ENCODE data around the gene NPBWR2. TPM values are rescaled to one million over a fixed set of nuclear protein-coding genes. Genes with fewer than 3 reads are reported as not detected.
A peak's percentile ranks its signal among the peaks of the same experiment; 100 is the strongest.

NPBWR2 gene
- total and polyA plus RNA-seq, 9 of the 15 experiments (the other 6 are each of a cell fraction or from before 2014, with no cell fraction given) = not detected

- no peak for TF ChIP-seq NR2C2 (CRISPR knock-in tag; IDR thresholded peaks at IDR 0.05)
- no peak for TF ChIP-seq NR2C2 (tag; IDR thresholded peaks at IDR 0.05)
- peak; percentile 51 for TF ChIP-seq VEZF1 (CRISPR knock-in tag; IDR thresholded peaks at IDR 0.05)
- peak; percentile 33 for TF ChIP-seq RBM22 (IDR thresholded peaks at IDR 0.05; ENCODE audit: low read depth, low read length, poor library complexity, severe bottlenecking)
- peak; percentile 86 for TF ChIP-seq CTCFL (IDR thresholded peaks at IDR 0.05; ENCODE audit: borderline replicate concordance, insufficient read depth, low read depth, low read length, poor library complexity, severe bottlenecking)
- peak; percentile 21 for TF ChIP-seq TBP (optimal IDR thresholded peaks at IDR 0.05; ENCODE audit: low read depth, low read length)
- TF ChIP-seq MAZ (CRISPR knock-in tag; conservative IDR thresholded peaks at IDR 0.05 in 1 of 2, IDR thresholded peaks at IDR 0.05 in 1 of 2) = peak; percentile 50 to 66; a peak in 2 of 4 replicates
- peak; percentile 40 to 59 for TF ChIP-seq RAD21 (CRISPR knock-in tag; conservative IDR thresholded peaks at IDR 0.05 in 1 of 2, IDR thresholded peaks at IDR 0.05 in 1 of 2)
- no peak for TF ChIP-seq DLX4 (CRISPR knock-in tag; IDR thresholded peaks at IDR 0.05)
- peak; percentile 99 for TF ChIP-seq ZBTB7A (IDR thresholded peaks at IDR 0.05; ENCODE audit: borderline replicate concordance, control insufficient read depth, low read depth, low read length)
- 0 out of 2 replicates have a peak, but pooled peaks have one; percentile 18 for TF ChIP-seq POLR2G (IDR thresholded peaks at IDR 0.05; ENCODE audit: low read depth, low read length)
- no peak for TF ChIP-seq SOX6 (IDR thresholded peaks at IDR 0.05)
- peak; percentile 29; the same call in 1 of the 2 replicates for TF ChIP-seq ZFX (CRISPR knock-in tag; IDR thresholded peaks at IDR 0.05)
- peak; percentile 10; the same call in 1 of the 2 replicates for TF ChIP-seq STAG1 (CRISPR knock-in tag; IDR thresholded peaks at IDR 0.05; ENCODE audit: borderline replicate concordance)
- peak; percentile 19 for TF ChIP-seq HMGN3 (IDR thresholded peaks at IDR 0.05; ENCODE audit: borderline replicate concordance, extremely low read depth, insufficient read length, low read depth, low read length)
- TF ChIP-seq YY1 (IDR thresholded peaks at IDR 0.05; ENCODE audit: borderline replicate concordance in 1 of 3, control insufficient read depth in 1 of 3, extremely low read depth in 1 of 3, insufficient read depth in 3 of 3, insufficient read length in 1 of 3, insufficient replicate concordance in 2 of 3, low read depth in 1 of 3, low read length in 2 of 3) = peak in 2 of 3 experiments; percentile 11 to 25
- TF ChIP-seq DIDO1 (tag; IDR thresholded peaks at IDR 0.05; ENCODE audit: low read depth) = no peak
Observed at GRCh38 chr20:64101731-64102621, 5.4 kb downstream of the NPBWR2 start (continued).
